Breast epithelium (tissue), 4 donors: ENCODE results near the gene SHISAL2B. TPM values are rescaled to one million over a fixed set of nuclear protein-coding genes. Genes with fewer than 3 reads are reported as not detected.
A peak's percentile ranks its signal among the peaks of the same experiment; 100 is the strongest.

ENCODE experiments used
- DNase-seq, 2 donors: peaks; one replicate each; pipeline ENCODE4 v3.0.0-alpha.2; 2019; ENCODE audit warnings: low spot score in 2 of 2
- H3K27ac ChIP-seq, 2 donors: fragments of 200-600 bp; sonication (generic) in 1 of 2; one replicate each; pipeline ENCODE4 v1.5.1; 2016 to 2019; ENCODE audit warnings: mild to moderate bottlenecking in 1 of 2
- H3K27me3 ChIP-seq, 2 donors: fragments of 200-600 bp; sonication (generic) in 1 of 2; one replicate each; pipeline versions ENCODE4 v1.5.1 to v1.6.0; 2017 to 2019; ENCODE audit warnings: control low read depth in 1 of 2, mild to moderate bottlenecking in 1 of 2
- H3K36me3 ChIP-seq: fragments of 200-600 bp; one replicate; pipeline ENCODE4 v1.5.1; 2019
- H3K4me1 ChIP-seq, 2 donors: fragments of 200-600 bp; sonication (generic); one replicate each; pipeline ENCODE4 v1.5.1; 2016 to 2019; ENCODE audit warnings: control low read depth in 1 of 2
- H3K4me3 ChIP-seq, 3 donors: fragments of 200-600 bp; sonication (generic); 1 replicate in 2 of 3; 2 replicates in 1 of 3; pipeline ENCODE4 v1.5.1; 2016 to 2019; ENCODE audit warnings: mild to moderate bottlenecking in 3 of 3, moderate library complexity in 2 of 3
- H3K9me3 ChIP-seq, 2 donors: fragments of 200-600 bp; sonication (generic) in 1 of 2; one replicate each; pipeline ENCODE4 v1.5.1; 2016 to 2019; ENCODE audit warnings: control low read depth in 1 of 2
- CTCF ChIP-seq, 3 donors: fragments of 450-650 bp; IDR thresholded peaks; one replicate each; pipeline ENCODE4 v1.5.1; 2016 to 2017; ENCODE audit warnings: antibody characterized with exemption in 3 of 3, mild to moderate bottlenecking in 3 of 3, moderate library complexity in 3 of 3
- POLR2A ChIP-seq: fragments of 450-650 bp; IDR thresholded peaks from one replicate; pipeline ENCODE4 v1.6.1; 2016; ENCODE audit warnings: antibody characterized with exemption, mild to moderate bottlenecking, moderate library complexity
- POLR2AphosphoS5 ChIP-seq, 3 donors: sonication (generic); formaldehyde crosslinking; IDR thresholded peaks; one replicate each; pipeline ENCODE4 v1.6.1; 2017; ENCODE audit warnings: antibody characterized with exemption in 3 of 3
- intact Hi-C: fragments of 100-400 bp; cut with DNase I; formaldehyde crosslinking; loops from one replicate; pipeline ENCODE4 v1.15.1; 2023; ENCODE audit warnings: low total_unique reads
- total RNA-seq, 3 donors: library from RNA; depleted of rRNA; stranded (reverse); fragments of >200 nt; gene quantifications; one replicate each; pipeline ENCODE4 v1.1.0, GENCODE V29; 2016

Gene SHISAL2B
- not detected for total RNA-seq

GRCh38 chr5:64690417-64691151 is at the start of gene SHISAL2B:
Gene SHISAL2B, plus strand, starts transcription at chr5:64690503. Its CDS starts 121 bp downstream, at chr5:64690624.
- no peaks in the 10 kb centered on the region for H3K9me3 ChIP-seq
- H3K4me3 ChIP-seq, result peak within 1 kb of the TSS; percentile 1 to 56 (median 30)
- H3K36me3 ChIP-seq, result no peaks in the 10 kb centered on the region
- TF ChIP-seq POLR2A (no peak), POLR2AphosphoS5 (IDR thresholded peaks at IDR 0.05) (no peak), CTCF (IDR thresholded peaks at IDR 0.05) (no peak)
- peaks cover 5 to 31% of the 10 kb centered on the region in 2 donors for H3K27me3 ChIP-seq
- no peak for DNase-seq
- H3K4me1 ChIP-seq, result peaks cover 0 to 5% of the 10 kb centered on the region in 2 donors
- no peak within 1 kb of the TSS for H3K27ac ChIP-seq
- intact Hi-C loops, result no loop called here

DNA sequence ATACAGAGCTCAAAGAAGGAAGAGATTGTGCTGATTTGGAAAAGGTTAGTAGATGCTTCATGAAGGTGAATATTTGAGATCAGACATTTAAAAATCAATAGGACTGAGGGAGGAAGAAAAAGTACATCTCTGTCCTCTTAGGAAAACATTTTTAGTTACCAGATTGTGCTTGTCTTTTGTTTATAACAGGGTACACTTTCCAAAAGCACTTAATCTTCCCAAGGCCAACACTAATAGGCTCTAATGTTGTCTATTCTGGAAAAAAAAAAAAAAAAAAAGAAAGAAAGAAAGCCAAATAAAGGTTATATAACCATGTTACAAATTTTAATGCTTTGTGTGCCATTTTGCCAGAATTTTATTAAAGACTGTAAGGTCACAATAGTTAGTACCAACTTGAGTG is 45.5 kb upstream of the SHISAL2B start:
- intact Hi-C loops, result no loop called here
- TF ChIP-seq POLR2AphosphoS5 (IDR thresholded peaks at IDR 0.05) (no peak), POLR2A (no peak)
- no peak for DNase-seq
- no peaks in the 10 kb centered on the region for H3K9me3 ChIP-seq
- no peaks in the 10 kb centered on the region for H3K27me3 ChIP-seq
- H3K4me1 ChIP-seq, result no peaks in the 10 kb centered on the region
- no peak overlapping the region for H3K27ac ChIP-seq
- no peaks in the 10 kb centered on the region for H3K36me3 ChIP-seq
- H3K4me3 ChIP-seq, result no peak overlapping the region

DNA sequence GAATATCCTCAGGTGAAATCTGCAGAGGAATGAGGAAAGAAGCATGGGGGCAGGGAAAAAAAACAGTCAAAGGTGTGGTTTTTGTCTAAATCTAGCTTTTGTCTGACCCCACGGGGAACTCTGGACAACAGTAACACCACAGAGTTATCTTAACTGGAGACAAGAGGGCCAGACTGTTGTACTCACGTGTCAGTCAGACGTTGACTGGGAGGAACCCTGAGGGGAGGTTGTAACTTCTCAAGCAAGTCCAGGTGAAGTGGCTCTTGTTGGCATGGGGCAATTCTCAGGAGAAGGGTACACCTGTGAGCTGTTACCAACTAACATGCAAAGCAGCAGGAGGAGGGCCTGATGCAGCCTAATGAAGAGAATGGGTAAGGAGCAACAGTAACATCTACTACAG is 44.1 kb upstream of the SHISAL2B start:
- Histone ChIP-seq H3K27ac (no peak overlapping the region), H3K36me3 (no peaks in the 10 kb centered on the region), H3K4me3 (no peak overlapping the region), H3K4me1 (no peaks in the 10 kb centered on the region), H3K27me3 (no peaks in the 10 kb centered on the region), H3K9me3 (no peaks in the 10 kb centered on the region)
- intact Hi-C loops, result no loop called here
- TF ChIP-seq POLR2AphosphoS5 (IDR thresholded peaks at IDR 0.05) (no peak), POLR2A (no peak), CTCF (IDR thresholded peaks at IDR 0.05) (no peak)
- no peak for DNase-seq

DNA sequence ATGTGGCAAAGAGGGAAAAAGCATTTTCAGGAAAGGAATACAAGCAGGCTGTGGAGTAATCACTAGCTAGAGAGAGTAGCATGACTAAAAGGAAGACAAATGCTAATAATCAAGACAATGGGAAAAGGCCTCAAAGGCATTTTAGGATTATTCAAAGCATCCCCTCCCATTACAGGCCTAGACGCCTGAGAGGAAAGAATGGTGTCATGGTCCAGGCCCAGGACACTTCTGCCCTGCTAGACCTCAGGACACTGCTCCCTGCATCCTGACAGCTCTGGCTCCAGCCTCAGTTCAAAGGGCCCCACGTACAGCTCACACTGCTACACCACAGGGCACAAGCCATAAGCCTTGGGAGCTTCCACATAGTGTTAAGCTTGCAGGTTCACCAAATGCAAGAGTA is 40.8 kb upstream of the SHISAL2B start:
- DNase-seq, result no peak
- Histone ChIP-seq H3K9me3 (no peaks in the 10 kb centered on the region), H3K4me3 (no peak overlapping the region), H3K27ac (no peak overlapping the region), H3K36me3 (no peaks in the 10 kb centered on the region), H3K27me3 (no peaks in the 10 kb centered on the region), H3K4me1 (no peaks in the 10 kb centered on the region)
- intact Hi-C loops, result no loop called here
- no peak for TF ChIP-seq POLR2AphosphoS5 (IDR thresholded peaks at IDR 0.05)
- TF ChIP-seq CTCF (IDR thresholded peaks at IDR 0.05), result no peak
- TF ChIP-seq POLR2A, result no peak

DNA sequence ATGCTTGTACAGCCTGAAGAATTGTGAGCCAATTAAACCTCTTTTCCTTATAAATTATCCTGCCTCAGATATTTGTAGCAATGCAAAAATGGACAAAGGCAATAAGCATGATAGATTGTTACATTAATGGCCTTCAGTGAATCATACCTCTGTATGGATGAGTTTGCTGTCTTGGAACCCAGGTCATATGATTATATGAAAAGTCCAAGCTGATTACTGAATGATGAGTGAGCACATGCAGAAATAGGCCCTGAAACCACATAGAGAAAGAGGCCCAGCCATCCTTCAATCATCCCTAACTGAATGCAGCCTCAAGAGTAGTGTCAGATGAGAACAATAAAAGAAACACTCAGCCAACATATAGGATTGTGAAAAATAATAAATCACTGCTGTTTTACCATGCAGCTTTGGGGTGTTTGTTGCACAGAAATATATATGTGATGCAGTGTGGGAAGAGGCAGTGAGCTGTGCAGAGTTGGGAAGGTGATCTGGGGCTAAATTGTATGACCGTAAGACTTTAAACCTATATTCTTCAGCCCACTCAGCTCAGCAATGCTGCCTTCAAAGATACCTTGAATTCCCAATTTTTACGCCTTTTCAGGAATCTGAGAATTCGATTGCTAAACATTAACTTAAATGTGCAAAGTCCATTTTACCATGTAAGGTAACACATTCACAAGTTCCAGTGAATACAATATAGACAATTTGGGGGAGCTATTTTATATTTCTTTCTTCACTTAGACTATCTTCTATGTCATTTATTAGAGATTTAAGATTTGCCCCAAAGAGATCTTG is 36.3 kb upstream of the SHISAL2B start:
- Histone ChIP-seq H3K36me3 (no peaks in the 10 kb centered on the region), H3K4me3 (no peak overlapping the region), H3K4me1 (no peaks in the 10 kb centered on the region), H3K27ac (no peak overlapping the region), H3K9me3 (no peaks in the 10 kb centered on the region), H3K27me3 (no peaks in the 10 kb centered on the region)
- TF ChIP-seq POLR2A (no peak), POLR2AphosphoS5 (IDR thresholded peaks at IDR 0.05) (no peak), CTCF (IDR thresholded peaks at IDR 0.05) (no peak)
- no peak for DNase-seq
- intact Hi-C loops, result no loop called here
